ENCODE results near the gene CLECL1.

CLECL1 gene

GRCh38 chr12:9735601-9736000 lies 2.7 kb upstream of the CLECL1 start:
- TF ChIP-seq CTCF (IDR thresholded peaks at IDR 0.05), result no peak

GRCh38 chr12:9731797-9732196 lies 1.1 kb downstream of the CLECL1 start:
- TF ChIP-seq CTCF (IDR thresholded peaks at IDR 0.05), result no peak

GRCh38 chr12:9731393-9731792 lies 1.5 kb downstream of the CLECL1 start:
- TF ChIP-seq CTCF (IDR thresholded peaks at IDR 0.05), result no peak

GRCh38 chr12:9730591-9730990 lies 2.3 kb downstream of the CLECL1 start:
- no peak for TF ChIP-seq CTCF (IDR thresholded peaks at IDR 0.05)

GRCh38 chr12:9730011-9730410 lies 2.9 kb downstream of the CLECL1 start:
- TF ChIP-seq CTCF (IDR thresholded peaks at IDR 0.05), result no peak

GRCh38 chr12:9729082-9729481 lies 3.8 kb downstream of the CLECL1 start:
- no peak for TF ChIP-seq CTCF (IDR thresholded peaks at IDR 0.05)

- no peak for TF ChIP-seq CTCF (IDR thresholded peaks at IDR 0.05)
These were observed 5.1 kb downstream of the CLECL1 start for GRCh38 chr12:9727813-9728212.

- no peak for TF ChIP-seq CTCF (IDR thresholded peaks at IDR 0.05)
These were observed 7.6 kb downstream of the CLECL1 start for GRCh38 chr12:9725213-9725870.

Data from LNCAP (cell line).